Common myeloid progenitor, CD34-positive (primary cell): ENCODE results near the gene RAC2.

Experiments used
- CTCF ChIA-PET: fragments of 350-600 bp; sonication (Branson Sonifier 250); formaldehyde crosslinking; loops from one replicate; lab custom pipeline; 2021; ENCODE audit warnings: antibody characterized with exemption; lab: Charles Lee
- POLR2A ChIA-PET: fragments of 350-600 bp; sonication (Branson Sonifier 250); formaldehyde crosslinking; loops from one replicate; lab custom pipeline; 2021; ENCODE audit warnings: antibody characterized with exemption; lab: Charles Lee
- DNase-seq, 3 donors: peaks; one replicate each; pipeline versions ENCODE4 v3.0.0 to v3.0.0-alpha.2; 2013
- H3K27ac ChIP-seq, 2 experiments: 1 replicate in 1 of 2; 2 replicates in 1 of 2; pipeline ENCODE4 v1.7.0; 2013; ENCODE audit warnings: inconsistent platforms in 2 of 2, low read length in 2 of 2, mild to moderate bottlenecking in 2 of 2, low read depth in 1 of 2, moderate library complexity in 1 of 2; ENCODE audit not compliant: severe bottlenecking in 2 of 2, insufficient read depth in 1 of 2, poor library complexity in 1 of 2
- H3K27me3 ChIP-seq, 5 experiments: replicated peaks in 2 of 5; 1 replicate in 3 of 5; 2 replicates in 2 of 5; pipeline versions ENCODE4 v1.6.1 to v1.7.0; 2013; ENCODE audit warnings: low read length in 4 of 5, mild to moderate bottlenecking in 2 of 5, moderate library complexity in 2 of 5, inconsistent platforms in 1 of 5; ENCODE audit not compliant: insufficient read depth in 5 of 5, control insufficient read depth in 4 of 5
- H3K36me3 ChIP-seq, 4 experiments: 1 replicate in 2 of 4; 2 replicates in 2 of 4; pipeline versions ENCODE4 v1.6.1 to v1.7.0; 2013; ENCODE audit warnings: low read length in 3 of 4, control low read depth in 1 of 4, mild to moderate bottlenecking in 1 of 4; ENCODE audit not compliant: control insufficient read depth in 4 of 4, insufficient read depth in 4 of 4
- H3K4me1 ChIP-seq, 4 experiments: 1 replicate in 3 of 4; 2 replicates in 1 of 4; pipeline versions ENCODE4 v1.6.1 to v1.7.1; 2013; ENCODE audit warnings: low read length in 3 of 4, mild to moderate bottlenecking in 3 of 4, control low read depth in 1 of 4, inconsistent platforms in 1 of 4, moderate library complexity in 1 of 4; ENCODE audit not compliant: control insufficient read depth in 4 of 4, insufficient read depth in 4 of 4; ENCODE audit errors: control extremely low read depth in 1 of 4
- H3K4me3 ChIP-seq, 7 experiments: 1 replicate in 4 of 7; 2 replicates in 3 of 7; pipeline versions ENCODE4 v1.5.1 to v1.7.0; 2013; ENCODE audit warnings: mild to moderate bottlenecking in 7 of 7, low read length in 6 of 7, moderate library complexity in 6 of 7, inconsistent platforms in 2 of 7, low read depth in 2 of 7, control low read depth in 1 of 7; ENCODE audit not compliant: insufficient read depth in 4 of 7, control insufficient read depth in 1 of 7; ENCODE audit errors: extremely low read depth in 1 of 7
- H3K9me3 ChIP-seq, 5 experiments: 1 replicate in 4 of 5; 2 replicates in 1 of 5; pipeline versions ENCODE4 v1.6.1 to v1.7.1; 2013; ENCODE audit warnings: low read length in 4 of 5, mild to moderate bottlenecking in 2 of 5, inconsistent platforms in 1 of 5, low read depth in 1 of 5, moderate library complexity in 1 of 5; ENCODE audit not compliant: control insufficient read depth in 4 of 5, insufficient read depth in 2 of 5; ENCODE audit errors: control extremely low read depth in 1 of 5
- WGBS: methylation state at CpG from one replicate; pipeline ENCODE4 v1.1.5; 2013; ENCODE audit not compliant: insufficient coverage; 5-methylcytosine and 5-hydroxymethylcytosine counted together

The RAC2 gene

GRCh38 chr22:37185646-37186227 lies 58.3 kb downstream of the RAC2 start:
- POLR2A ChIA-PET: no interaction called here
- peak in 1 of 3 donors; percentile 51 for DNase-seq

GRCh38 chr22:37184816-37185541 lies 59.1 kb downstream of the RAC2 start:
- H3K27me3 ChIP-seq: no peaks in the 10 kb centered on the region
- ChIA-PET POLR2A (no interaction called here), CTCF (interaction anchor here (0.9 to 1.5 kb wide), 2 partner anchors 12 to 25 kb away, joined by 3 read pairs; no protein-coding TSS in a partner anchor)
- H3K9me3 ChIP-seq: no peaks in the 10 kb centered on the region
- no peak overlapping the region for H3K4me3 ChIP-seq
- peaks cover 0 to 43% (median 31%) of the 10 kb centered on the region in 4 experiments for H3K4me1 ChIP-seq
- H3K27ac ChIP-seq: no peak overlapping the region
- H3K36me3 ChIP-seq: no peaks in the 10 kb centered on the region
- WGBS: 93% methylated on average over 14 of the region's 18 CpGs
- DNase-seq: no peak

More at GRCh38 chr22:37185646-37186227, 58.3 kb downstream of the RAC2 start:
- no peaks in the 10 kb centered on the region for H3K9me3 ChIP-seq
- no peaks in the 10 kb centered on the region for H3K27me3 ChIP-seq
- H3K27ac ChIP-seq: no peak overlapping the region
- no peaks in the 10 kb centered on the region for H3K36me3 ChIP-seq
- H3K4me3 ChIP-seq: no peak overlapping the region
- H3K4me1 ChIP-seq: peaks cover 0 to 43% (median 31%) of the 10 kb centered on the region in 4 experiments
- 82% methylated on average over 13 of the region's 13 CpGs for WGBS
- CTCF ChIA-PET: no interaction called here

DNA sequence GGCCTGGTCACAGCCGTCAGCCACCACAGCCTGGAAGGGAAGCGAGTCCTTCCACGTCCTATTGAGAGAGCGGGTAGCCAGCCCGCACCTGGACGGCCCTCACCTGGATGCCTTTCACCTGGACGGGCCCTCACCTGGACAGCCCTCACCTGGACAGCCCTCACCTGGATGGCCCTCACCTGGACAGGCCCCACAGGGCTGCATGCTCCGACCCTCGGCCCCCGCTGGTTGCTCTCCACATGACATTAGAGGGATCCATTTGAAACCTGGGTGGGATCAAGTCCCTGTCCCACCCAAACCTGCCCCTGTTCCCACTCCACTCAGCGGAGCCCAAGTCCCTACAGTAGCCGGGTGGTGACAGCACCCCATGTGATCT lies 59.7 kb downstream of the RAC2 start:
- Histone ChIP-seq H3K4me3 (no peak overlapping the region), H3K4me1 (peaks cover 0 to 43% (median 31%) of the 10 kb centered on the region in 4 experiments), H3K9me3 (no peaks in the 10 kb centered on the region), H3K27me3 (no peaks in the 10 kb centered on the region), H3K27ac (no peak overlapping the region), H3K36me3 (no peaks in the 10 kb centered on the region)
- no peak for DNase-seq
- WGBS: 95% methylated on average over 10 of the region's 12 CpGs
- POLR2A ChIA-PET: no interaction called here
- CTCF ChIA-PET: interaction anchor here (0.9 to 1.5 kb wide), 4 partner anchors 12 to 75 kb away, joined by 3 read pairs; no protein-coding TSS in a partner anchor

DNA sequence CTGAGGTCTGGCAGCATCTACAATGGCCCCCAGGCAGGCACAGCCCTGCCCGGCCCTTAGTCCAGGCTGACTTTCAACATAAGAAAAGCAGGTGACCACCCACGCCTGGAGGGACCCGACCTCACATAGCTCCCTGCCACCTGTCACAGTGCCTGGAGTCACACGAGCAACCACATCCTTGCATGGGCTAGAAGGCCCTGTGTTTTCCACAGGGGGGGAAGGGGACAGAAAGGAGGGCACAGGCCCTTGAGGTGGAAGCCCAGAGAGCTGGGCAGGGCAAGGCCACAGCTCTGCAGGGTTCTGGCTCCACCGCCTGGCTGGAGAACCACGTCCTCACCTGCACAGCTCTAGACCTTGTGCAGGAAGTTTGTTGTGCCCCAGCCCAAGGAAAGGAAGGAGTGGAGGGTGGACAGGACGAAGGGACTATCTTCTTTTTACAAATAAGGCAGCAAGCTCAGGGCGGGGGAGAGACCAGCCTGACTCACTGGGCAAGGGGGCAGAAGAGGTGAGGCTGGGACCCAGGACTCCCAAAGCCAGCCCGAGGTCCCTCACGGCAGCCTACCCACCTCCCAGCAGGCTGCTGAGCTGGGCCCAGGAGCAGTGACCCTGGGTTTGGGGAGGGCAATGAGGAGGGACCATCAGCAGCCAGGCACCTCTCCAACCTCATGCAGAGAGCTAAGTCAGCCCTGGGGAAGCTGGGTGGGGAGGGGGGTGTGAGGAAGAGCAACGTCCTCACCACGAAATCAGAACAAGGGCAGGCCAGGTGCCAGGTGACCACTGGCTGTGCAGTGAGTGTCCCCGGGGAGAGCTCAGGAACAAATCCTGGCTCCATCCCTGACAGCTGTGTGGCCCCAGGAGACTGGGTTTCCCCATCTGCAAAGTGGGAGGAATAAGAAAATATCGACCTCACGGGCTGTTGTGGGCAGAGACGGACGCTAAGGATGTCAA lies 60.4 kb downstream of the RAC2 start:
- Histone ChIP-seq H3K27me3 (no peaks in the 10 kb centered on the region), H3K27ac (no peak overlapping the region), H3K36me3 (no peaks in the 10 kb centered on the region), H3K9me3 (no peaks in the 10 kb centered on the region), H3K4me3 (no peak overlapping the region), H3K4me1 (peaks cover 0 to 39% (median 26%) of the 10 kb centered on the region in 4 experiments)
- 86% methylated on average over 15 of the region's 17 CpGs for WGBS
- POLR2A ChIA-PET: no interaction called here
- no peak for DNase-seq
- CTCF ChIA-PET: interaction anchor here (0.9 to 1.5 kb wide), 5 partner anchors 8 to 76 kb away, joined by 3 read pairs; no protein-coding TSS in a partner anchor

- CTCF ChIA-PET: interaction anchor here (1.0 kb wide), 1 partner anchor 9 kb away, joined by 3 read pairs; no protein-coding TSS in a partner anchor
- H3K4me3 ChIP-seq: no peak overlapping the region
- peaks cover 0 to 39% (median 22%) of the 10 kb centered on the region in 4 experiments for H3K4me1 ChIP-seq
- H3K27me3 ChIP-seq: no peaks in the 10 kb centered on the region
- no peak for DNase-seq
- no peak overlapping the region for H3K27ac ChIP-seq
- POLR2A ChIA-PET: no interaction called here
- H3K36me3 ChIP-seq: no peaks in the 10 kb centered on the region
- 67% methylated on average over 1 of the region's 3 CpGs for WGBS
- no peaks in the 10 kb centered on the region for H3K9me3 ChIP-seq
Measured at GRCh38 chr22:37182949-37183245, 61.2 kb downstream of the RAC2 start.

DNA sequence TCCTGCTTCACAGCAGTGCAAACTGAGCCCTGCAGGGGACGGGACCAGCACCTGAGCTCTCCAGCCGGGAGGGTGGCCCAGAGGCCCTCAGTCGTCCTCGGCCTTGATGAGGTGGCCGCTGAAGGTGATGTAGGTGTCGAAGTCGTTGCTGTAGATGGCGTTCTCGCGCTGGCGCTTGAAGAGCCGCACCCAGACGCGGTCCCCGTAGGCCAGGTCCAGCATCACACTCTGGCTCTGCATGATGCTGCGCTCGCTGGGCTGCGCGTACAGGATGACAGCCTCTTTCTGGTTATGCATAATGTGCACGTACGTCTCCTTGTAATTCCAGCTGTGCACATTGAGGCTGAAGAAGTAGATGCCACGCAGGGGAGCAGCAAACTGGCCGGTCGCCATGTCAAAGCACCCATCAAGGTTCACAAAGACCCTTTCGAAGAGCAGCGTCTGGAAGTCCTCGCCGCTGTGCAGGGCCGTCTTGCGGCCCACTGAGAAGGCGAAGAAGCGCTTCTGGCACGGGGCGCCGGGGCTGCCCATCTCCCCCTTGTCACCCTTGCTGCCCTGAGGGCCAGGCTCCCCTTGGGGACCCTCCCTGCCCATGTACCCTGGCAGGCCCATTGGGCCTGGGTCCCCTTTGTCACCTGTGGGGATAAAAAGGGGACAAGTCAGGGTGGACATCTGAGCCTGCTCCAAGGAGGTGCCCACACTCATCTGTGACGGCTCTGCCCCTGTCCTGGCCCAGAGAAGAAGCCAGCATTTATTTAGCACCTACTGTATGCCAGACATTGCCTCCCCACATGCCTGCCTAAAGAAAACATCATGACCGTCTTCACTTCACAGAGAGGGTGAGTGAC lies 61.7 kb downstream of the RAC2 start:
- Histone ChIP-seq H3K4me3 (no peak overlapping the region), H3K27me3 (no peaks in the 10 kb centered on the region), H3K27ac (no peak overlapping the region), H3K36me3 (no peaks in the 10 kb centered on the region), H3K9me3 (no peaks in the 10 kb centered on the region), H3K4me1 (peaks cover 0 to 39% (median 19%) of the 10 kb centered on the region in 4 experiments)
- 94% methylated on average over 33 of the region's 37 CpGs for WGBS
- DNase-seq: no peak
- CTCF ChIA-PET: no interaction called here
- POLR2A ChIA-PET: no interaction called here
